ENCODE measurements around the gene AZU1.

Gene AZU1

DNA sequence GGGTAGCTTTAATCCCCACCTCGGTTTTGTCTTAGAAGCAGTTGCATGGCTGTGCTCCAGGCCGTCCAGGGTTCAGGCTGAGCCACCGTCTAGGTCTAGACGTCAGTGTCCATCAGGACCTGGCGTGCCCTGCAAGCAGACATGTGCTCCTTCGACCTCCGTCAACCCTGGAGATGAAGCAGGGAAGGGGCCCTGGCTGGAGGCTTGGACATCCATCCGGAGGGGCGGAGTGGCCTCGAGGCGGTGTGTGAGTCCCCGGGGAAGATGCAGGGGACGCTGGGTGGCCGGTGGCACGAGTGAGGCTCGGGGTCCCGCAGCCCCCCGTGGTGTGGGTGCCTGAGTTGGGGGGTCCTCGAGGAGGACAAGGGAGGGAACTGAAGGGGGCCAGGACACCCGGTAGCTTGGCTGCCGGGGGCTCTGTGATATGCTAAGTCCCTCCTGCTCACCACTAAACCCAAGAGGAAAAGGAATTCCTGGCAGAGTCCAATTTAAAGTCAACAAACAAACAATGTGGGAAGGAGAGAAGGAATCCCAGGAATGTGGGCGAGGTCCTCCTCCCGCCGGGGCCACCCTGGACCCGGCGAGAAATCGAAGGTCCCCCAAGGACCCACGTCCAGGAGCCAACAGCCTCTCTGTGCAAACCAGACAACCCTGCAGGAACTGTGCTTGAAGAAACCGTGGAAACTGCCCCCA is 45.3 kb upstream of the AZU1 start (continued):
- TF ChIP-seq, protein P1, sequence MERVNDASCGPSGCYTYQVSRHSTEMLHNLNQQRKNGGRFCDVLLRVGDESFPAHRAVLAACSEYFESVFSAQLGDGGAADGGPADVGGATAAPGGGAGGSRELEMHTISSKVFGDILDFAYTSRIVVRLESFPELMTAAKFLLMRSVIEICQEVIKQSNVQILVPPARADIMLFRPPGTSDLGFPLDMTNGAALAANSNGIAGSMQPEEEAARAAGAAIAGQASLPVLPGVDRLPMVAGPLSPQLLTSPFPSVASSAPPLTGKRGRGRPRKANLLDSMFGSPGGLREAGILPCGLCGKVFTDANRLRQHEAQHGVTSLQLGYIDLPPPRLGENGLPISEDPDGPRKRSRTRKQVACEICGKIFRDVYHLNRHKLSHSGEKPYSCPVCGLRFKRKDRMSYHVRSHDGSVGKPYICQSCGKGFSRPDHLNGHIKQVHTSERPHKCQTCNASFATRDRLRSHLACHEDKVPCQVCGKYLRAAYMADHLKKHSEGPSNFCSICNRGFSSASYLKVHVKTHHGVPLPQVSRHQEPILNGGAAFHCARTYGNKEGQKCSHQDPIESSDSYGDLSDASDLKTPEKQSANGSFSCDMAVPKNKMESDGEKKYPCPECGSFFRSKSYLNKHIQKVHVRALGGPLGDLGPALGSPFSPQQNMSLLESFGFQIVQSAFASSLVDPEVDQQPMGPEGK (tag by site-specific recombination; IDR thresholded peaks at IDR 0.05), result 0 out of 2 replicates have a peak, but pooled peaks have one; percentile 18

DNA sequence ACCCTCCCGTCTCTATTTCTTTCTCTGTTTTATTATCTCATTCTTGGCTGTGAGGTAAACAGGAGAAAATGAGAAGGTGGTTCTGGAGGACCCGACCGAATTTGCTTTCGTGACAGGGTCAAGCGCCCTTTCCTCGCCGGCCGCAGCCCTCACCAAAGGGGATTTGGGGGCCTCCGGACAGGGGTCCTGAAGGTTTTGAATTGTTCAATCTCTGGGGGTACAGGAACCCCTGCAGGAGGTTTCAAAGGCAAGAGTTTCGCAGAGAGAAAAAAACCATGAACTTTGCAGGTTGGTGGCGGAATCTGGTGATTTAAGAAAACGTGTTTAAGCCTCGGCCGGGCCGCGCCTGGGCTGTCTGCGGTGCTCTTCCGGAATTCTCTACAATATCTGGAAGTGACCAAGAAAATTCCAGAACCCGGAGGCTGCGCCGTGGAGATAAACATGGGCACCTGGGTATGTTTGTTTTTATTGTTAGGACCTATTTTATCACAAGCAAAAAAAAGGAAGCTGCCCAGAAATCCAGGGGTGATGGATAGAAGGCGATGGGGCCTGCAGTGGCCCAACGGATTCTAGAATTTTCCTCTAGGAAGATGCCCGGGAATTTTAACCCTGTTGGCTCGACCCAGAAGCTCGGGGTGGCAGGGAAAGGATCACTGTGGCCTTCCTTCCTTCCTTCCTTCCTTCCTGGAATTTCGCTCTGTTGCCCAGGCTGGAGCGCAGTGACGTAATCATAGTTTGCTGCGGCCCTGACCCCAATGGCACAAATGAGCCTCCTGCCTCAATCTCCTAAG is 44.6 kb upstream of the AZU1 start:
- no peaks in the 10 kb centered on the region for H3K4me1 ChIP-seq (ENCODE audit: control insufficient read depth, insufficient read depth, low read length)
- H3K4me3 ChIP-seq (ENCODE audit: low read depth, low read length), result no peak overlapping the region
- CTCF ChIA-PET, result interaction anchor here (0.6 to 1.6 kb wide), 3 partner anchors 10 to 438 kb away, joined by 3 to 5 read pairs (median 3); no protein-coding TSS in a partner anchor
- no peak for TF ChIP-seq TCF7L2 (IDR thresholded peaks at IDR 0.05; ENCODE audit: borderline replicate concordance, low read depth, low read length)
- TF ChIP-seq ZNF223 (tag by site-specific recombination; IDR thresholded peaks at IDR 0.05), result no peak
- TF ChIP-seq ZNF335 (tag by site-specific recombination; conservative IDR thresholded peaks at IDR 0.05), result peak; percentile 75
- TF ChIP-seq HOXC10 (CRISPR knock-in tag; IDR thresholded peaks at IDR 0.05), result no peak
- TF ChIP-seq, protein P1 (tag by site-specific recombination; IDR thresholded peaks at IDR 0.05), result no peak
- POLR2A ChIA-PET, result no interaction called here
- H3K36me3 ChIP-seq (ENCODE audit: control insufficient read depth in 2 of 2, insufficient read depth in 1 of 2, low read length in 2 of 2), result no peaks in the 10 kb centered on the region
- no peaks in the 10 kb centered on the region for H3K9me3 ChIP-seq (ENCODE audit: control insufficient read depth, insufficient read depth, low read depth, low read length)
- no peak overlapping the region for H3K27ac ChIP-seq (ENCODE audit: extremely low read depth, low read depth, low read length)

DNA sequence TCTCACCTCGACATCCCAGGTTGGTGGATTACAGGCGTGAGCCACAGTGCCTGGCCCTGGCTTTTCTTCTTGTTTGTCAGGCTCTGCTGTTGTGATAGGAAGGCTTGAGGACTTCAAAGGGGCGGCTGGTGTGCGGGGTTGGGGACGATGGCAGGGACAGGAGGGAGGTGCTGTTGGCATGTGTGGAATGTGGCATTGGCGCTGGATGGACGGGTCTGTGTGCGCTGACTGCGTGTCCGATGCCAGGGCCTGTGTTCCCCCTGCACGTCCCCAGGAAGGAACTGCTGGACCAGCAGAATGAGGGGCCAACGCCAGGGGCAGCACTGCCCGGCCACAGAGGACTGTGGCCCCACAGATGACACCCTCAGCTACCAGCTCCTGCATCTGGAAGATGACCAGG is 43.1 kb upstream of the AZU1 start:
- H3K9me3 ChIP-seq (ENCODE audit: control insufficient read depth, insufficient read depth, low read depth, low read length), result no peaks in the 10 kb centered on the region
- H3K27ac ChIP-seq (ENCODE audit: extremely low read depth, low read depth, low read length), result no peak overlapping the region
- ChIA-PET CTCF (interaction anchor here (0.7 to 1.6 kb wide), 3 partner anchors 12 to 212 kb away, joined by 3 to 5 read pairs (median 4); no protein-coding TSS in a partner anchor), POLR2A (interaction anchor here (0.7 kb wide), 1 partner anchor 100 kb away, joined by 3 read pairs; no protein-coding TSS in a partner anchor)
- no peak for TF ChIP-seq ZFP3 (tag by site-specific recombination; IDR thresholded peaks at IDR 0.05; ENCODE audit: low read depth)
- TF ChIP-seq, protein P2, sequence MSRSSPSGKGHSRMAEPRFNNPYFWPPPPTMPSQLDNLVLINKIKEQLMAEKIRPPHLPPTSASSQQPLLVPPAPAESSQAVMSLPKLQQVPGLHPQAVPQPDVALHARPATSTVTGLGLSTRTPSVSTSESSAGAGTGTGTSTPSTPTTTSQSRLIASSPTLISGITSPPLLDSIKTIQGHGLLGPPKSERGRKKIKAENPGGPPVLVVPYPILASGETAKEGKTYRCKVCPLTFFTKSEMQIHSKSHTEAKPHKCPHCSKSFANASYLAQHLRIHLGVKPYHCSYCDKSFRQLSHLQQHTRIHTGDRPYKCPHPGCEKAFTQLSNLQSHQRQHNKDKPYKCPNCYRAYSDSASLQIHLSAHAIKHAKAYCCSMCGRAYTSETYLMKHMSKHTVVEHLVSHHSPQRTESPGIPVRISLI (tag by site-specific recombination; IDR thresholded peaks at IDR 0.05), result no peak
- TF ChIP-seq ZFP37 (tag by site-specific recombination; IDR thresholded peaks at IDR 0.05), result no peak
- H3K4me3 ChIP-seq (ENCODE audit: low read depth, low read length), result no peak overlapping the region
- no peaks in the 10 kb centered on the region for H3K36me3 ChIP-seq (ENCODE audit: control insufficient read depth in 2 of 2, insufficient read depth in 1 of 2, low read length in 2 of 2)
- peaks cover 1% of the 10 kb centered on the region; the same call in 1 of the 2 replicates for H3K4me1 ChIP-seq (ENCODE audit: control insufficient read depth, insufficient read depth, low read length)

DNA sequence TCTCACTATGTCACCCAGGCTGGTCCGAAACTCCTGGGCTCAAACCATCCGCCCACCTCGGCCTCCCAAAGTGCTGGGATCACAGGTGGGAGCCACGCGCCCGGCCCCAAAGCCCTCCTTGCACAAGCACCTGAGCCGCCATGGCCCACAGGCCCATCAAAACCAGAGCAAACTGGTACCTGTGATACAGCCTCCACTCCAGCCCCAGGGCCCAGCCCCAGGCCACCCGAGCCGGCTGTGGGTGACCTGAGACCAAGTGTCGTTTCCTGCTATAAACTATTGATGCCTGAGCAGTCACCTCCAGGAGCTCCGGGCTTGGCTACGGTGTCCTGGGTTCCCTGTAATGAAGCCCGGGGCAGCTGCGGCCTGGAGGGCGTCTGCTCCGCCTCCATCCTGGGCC is 40.1 kb upstream of the AZU1 start:
- Histone ChIP-seq H3K4me3 (ENCODE audit: low read depth, low read length) (no peak overlapping the region), H3K9me3 (ENCODE audit: control insufficient read depth, insufficient read depth, low read depth, low read length) (no peaks in the 10 kb centered on the region), H3K36me3 (ENCODE audit: control insufficient read depth in 2 of 2, insufficient read depth in 1 of 2, low read length in 2 of 2) (no peaks in the 10 kb centered on the region), H3K4me1 (ENCODE audit: control insufficient read depth, insufficient read depth, low read length) (peaks cover 2% of the 10 kb centered on the region; the same call in 1 of the 2 replicates), H3K27ac (ENCODE audit: extremely low read depth, low read depth, low read length) (no peak overlapping the region)
- CTCF ChIA-PET, result interaction anchor here (0.6 to 1.9 kb wide), 2 partner anchors 17 to 87 kb away, joined by 3 to 5 read pairs; no protein-coding TSS in a partner anchor
- TF ChIP-seq ZNF311 (tag by site-specific recombination; IDR thresholded peaks at IDR 0.05; ENCODE audit: borderline replicate concordance) (no peak), ZNF645 (tag by site-specific recombination; IDR thresholded peaks at IDR 0.05) (no peak), ZNF571 (tag by site-specific recombination; IDR thresholded peaks at IDR 0.05) (no peak), TRIM28 (IDR thresholded peaks at IDR 0.05; ENCODE audit: borderline replicate concordance, low read length) (no peak), KLF16 (tag by site-specific recombination; IDR thresholded peaks at IDR 0.05) (no peak), HOXC10 (CRISPR knock-in tag; IDR thresholded peaks at IDR 0.05) (no peak), ZNF555 (tag by site-specific recombination; conservative IDR thresholded peaks at IDR 0.05) (no peak), ZNF16 (tag by site-specific recombination; IDR thresholded peaks at IDR 0.05; ENCODE audit: low read depth) (no peak), ZEB2 (tag by site-specific recombination; IDR thresholded peaks at IDR 0.05) (no peak), PRDM4 (tag by site-specific recombination; IDR thresholded peaks at IDR 0.05) (no peak), ZNF211 (tag by site-specific recombination; IDR thresholded peaks at IDR 0.05; ENCODE audit: low read depth) (no peak)
- POLR2A ChIA-PET, result interaction anchor here (0.6 to 1.1 kb wide), 2 partner anchors 10 to 19 kb away, joined by 3 to 5 read pairs; partner anchors contain the start of gene PTBP1

Data from HEK293 (cell line).